Breast epithelium (tissue), 4 donors: Measurements from ENCODE around the gene SLAMF1. TPM values are rescaled to one million over a fixed set of nuclear protein-coding genes. Genes with fewer than 3 reads are reported as not detected.

ENCODE experiments used
- DNase-seq, 2 donors: peaks; one replicate each; pipeline ENCODE4 v3.0.0-alpha.2; 2019; ENCODE audit warnings: low spot score in 2 of 2
- H3K27ac ChIP-seq, 2 donors: fragments of 200-600 bp; sonication (generic) in 1 of 2; one replicate each; pipeline ENCODE4 v1.5.1; 2016 to 2019; ENCODE audit warnings: mild to moderate bottlenecking in 1 of 2
- H3K27me3 ChIP-seq, 2 donors: fragments of 200-600 bp; sonication (generic) in 1 of 2; one replicate each; pipeline versions ENCODE4 v1.5.1 to v1.6.0; 2017 to 2019; ENCODE audit warnings: control low read depth in 1 of 2, mild to moderate bottlenecking in 1 of 2
- H3K36me3 ChIP-seq: fragments of 200-600 bp; one replicate; pipeline ENCODE4 v1.5.1; 2019
- H3K4me1 ChIP-seq, 2 donors: fragments of 200-600 bp; sonication (generic); one replicate each; pipeline ENCODE4 v1.5.1; 2016 to 2019; ENCODE audit warnings: control low read depth in 1 of 2
- H3K4me3 ChIP-seq, 3 donors: fragments of 200-600 bp; sonication (generic); 1 replicate in 2 of 3; 2 replicates in 1 of 3; pipeline ENCODE4 v1.5.1; 2016 to 2019; ENCODE audit warnings: mild to moderate bottlenecking in 3 of 3, moderate library complexity in 2 of 3
- H3K9me3 ChIP-seq, 2 donors: fragments of 200-600 bp; sonication (generic) in 1 of 2; one replicate each; pipeline ENCODE4 v1.5.1; 2016 to 2019; ENCODE audit warnings: control low read depth in 1 of 2
- CTCF ChIP-seq, 3 donors: fragments of 450-650 bp; IDR thresholded peaks; one replicate each; pipeline ENCODE4 v1.5.1; 2016 to 2017; ENCODE audit warnings: antibody characterized with exemption in 3 of 3, mild to moderate bottlenecking in 3 of 3, moderate library complexity in 3 of 3
- POLR2A ChIP-seq: fragments of 450-650 bp; IDR thresholded peaks from one replicate; pipeline ENCODE4 v1.6.1; 2016; ENCODE audit warnings: antibody characterized with exemption, mild to moderate bottlenecking, moderate library complexity
- POLR2AphosphoS5 ChIP-seq, 3 donors: sonication (generic); formaldehyde crosslinking; IDR thresholded peaks; one replicate each; pipeline ENCODE4 v1.6.1; 2017; ENCODE audit warnings: antibody characterized with exemption in 3 of 3
- intact Hi-C: fragments of 100-400 bp; cut with DNase I; formaldehyde crosslinking; loops from one replicate; pipeline ENCODE4 v1.15.1; 2023; ENCODE audit warnings: low total_unique reads
- total RNA-seq, 3 donors: library from RNA; depleted of rRNA; stranded (reverse); fragments of >200 nt; gene quantifications; one replicate each; pipeline ENCODE4 v1.1.0, GENCODE V29; 2016

SLAMF1 gene
- total RNA-seq, 3 donors from 2014 or later: 0.64 to 1.8 (median 0.98) TPM

- no peaks in the 10 kb centered on the region for H3K4me1 ChIP-seq
- no peaks in the 10 kb centered on the region for H3K9me3 ChIP-seq
- intact Hi-C loops: no loop called here
- TF ChIP-seq POLR2A (no peak), CTCF (IDR thresholded peaks at IDR 0.05) (no peak)
- H3K27me3 ChIP-seq: no peaks in the 10 kb centered on the region
- H3K36me3 ChIP-seq: no peaks in the 10 kb centered on the region
- no peak for DNase-seq
- no peak overlapping the region for H3K27ac ChIP-seq
- H3K4me3 ChIP-seq: no peak overlapping the region
Observed at GRCh38 chr1:160651433-160652064, 4.7 kb upstream of the SLAMF1 start.

- Histone ChIP-seq H3K27me3 (no peaks in the 10 kb centered on the region), H3K27ac (no peak overlapping the region), H3K36me3 (no peaks in the 10 kb centered on the region), H3K9me3 (no peaks in the 10 kb centered on the region), H3K4me1 (no peaks in the 10 kb centered on the region), H3K4me3 (no peak overlapping the region)
- TF ChIP-seq POLR2A (no peak), CTCF (IDR thresholded peaks at IDR 0.05) (no peak), POLR2AphosphoS5 (IDR thresholded peaks at IDR 0.05) (no peak)
- no peak for DNase-seq
- intact Hi-C loops: no loop called here
Observed at GRCh38 chr1:160647329-160647720, 481 bp upstream of the SLAMF1 start.

- Histone ChIP-seq H3K27me3 (no peaks in the 10 kb centered on the region), H3K36me3 (no peaks in the 10 kb centered on the region), H3K4me3 (peak overlapping the region in 2 of 3 donors; percentile 20 to 23), H3K4me1 (no peaks in the 10 kb centered on the region), H3K27ac (no peak overlapping the region), H3K9me3 (no peaks in the 10 kb centered on the region)
- TF ChIP-seq CTCF (IDR thresholded peaks at IDR 0.05): no peak
- TF ChIP-seq POLR2A: no peak
- no peak for TF ChIP-seq POLR2AphosphoS5 (IDR thresholded peaks at IDR 0.05)
- DNase-seq: no peak
- intact Hi-C loops: no loop called here
Observed at GRCh38 chr1:160646180-160646579, 664 bp downstream of the SLAMF1 start.

GRCh38 chr1:160645386-160646130 lies 1.3 kb downstream of the SLAMF1 start:
- Histone ChIP-seq H3K9me3 (no peaks in the 10 kb centered on the region), H3K36me3 (no peaks in the 10 kb centered on the region), H3K27ac (no peak overlapping the region), H3K27me3 (no peaks in the 10 kb centered on the region), H3K4me1 (no peaks in the 10 kb centered on the region), H3K4me3 (peak overlapping the region in 1 of 3 donors; percentile 20)
- TF ChIP-seq CTCF (IDR thresholded peaks at IDR 0.05) (no peak), POLR2A (no peak), POLR2AphosphoS5 (IDR thresholded peaks at IDR 0.05) (no peak)
- DNase-seq: no peak
- intact Hi-C loops: no loop called here

- intact Hi-C loops: no loop called here
- DNase-seq: no peak
- no peak overlapping the region for H3K4me3 ChIP-seq
Observed at GRCh38 chr1:160644399-160644798, 2.4 kb downstream of the SLAMF1 start.

More at GRCh38 chr1:160644399-160644798, 2.4 kb downstream of the SLAMF1 start:
- Histone ChIP-seq H3K27ac (no peak overlapping the region), H3K4me1 (no peaks in the 10 kb centered on the region), H3K36me3 (no peaks in the 10 kb centered on the region), H3K27me3 (no peaks in the 10 kb centered on the region), H3K9me3 (no peaks in the 10 kb centered on the region)
- no peak for TF ChIP-seq POLR2AphosphoS5 (IDR thresholded peaks at IDR 0.05)
- TF ChIP-seq POLR2A: no peak
- TF ChIP-seq CTCF (IDR thresholded peaks at IDR 0.05): no peak
